MM.1S (cell line): Measurements from ENCODE around the gene TPCN2.

Source experiments
- DNase-seq: peaks from one replicate; pipeline ENCODE4 v3.0.0-alpha.2; 2015
- H2AFZ ChIP-seq: fragments of 300-600 bp; sonication (generic); 2 replicates; pipeline ENCODE4 v1.6.0; 2016; ENCODE audit warnings: antibody characterized with exemption, low read length
- H3F3A ChIP-seq: fragments of 300-600 bp; sonication (generic); 2 replicates; pipeline ENCODE4 v1.6.1; 2016; ENCODE audit warnings: mild to moderate bottlenecking, antibody characterized with exemption, low read length, moderate library complexity, mixed read lengths; ENCODE audit not compliant: insufficient read depth
- H3K27ac ChIP-seq: fragments of 300-600 bp; sonication (generic); 2 replicates; pipeline ENCODE4 v1.5.1; 2016; ENCODE audit warnings: mild to moderate bottlenecking, low read length
- H3K27me3 ChIP-seq: fragments of 300-600 bp; sonication (generic); replicated peaks from 2 replicates; pipeline ENCODE4 v1.6.0; 2016; ENCODE audit warnings: low read length; ENCODE audit not compliant: insufficient read depth
- H3K36me3 ChIP-seq: fragments of 300-600 bp; sonication (generic); replicated peaks from 2 replicates; pipeline ENCODE4 v1.6.1; 2016; ENCODE audit warnings: mild to moderate bottlenecking, low read length, mixed read lengths; ENCODE audit not compliant: insufficient read depth
- H3K4me1 ChIP-seq: fragments of 300-600 bp; sonication (generic); 2 replicates; pipeline ENCODE4 v1.6.1; 2016; ENCODE audit warnings: low read length, mixed read lengths
- H3K4me2 ChIP-seq: fragments of 300-600 bp; sonication (generic); 2 replicates; pipeline ENCODE4 v1.6.0; 2016; ENCODE audit warnings: low read depth, low read length
- H3K4me3 ChIP-seq: fragments of 300-600 bp; sonication (generic); 2 replicates; pipeline ENCODE4 v1.5.1; 2016; ENCODE audit warnings: low read length, mixed read lengths
- H3K79me2 ChIP-seq: fragments of 300-600 bp; sonication (generic); 2 replicates; pipeline ENCODE4 v1.6.1; 2016; ENCODE audit warnings: mixed run types, low read length, mixed read lengths
- H3K9ac ChIP-seq: fragments of 300-600 bp; sonication (generic); 2 replicates; pipeline ENCODE4 v1.6.1; 2016; ENCODE audit warnings: low read length, mixed read lengths
- H3K9me2 ChIP-seq: fragments of 300-600 bp; sonication (generic); replicated peaks from 2 replicates; pipeline ENCODE4 v1.6.1; 2016; ENCODE audit warnings: mild to moderate bottlenecking, low read length, mixed read lengths; ENCODE audit not compliant: insufficient read depth
- H3K9me3 ChIP-seq: fragments of 300-600 bp; sonication (generic); replicated peaks from 2 replicates; pipeline ENCODE4 v1.6.1; 2016; ENCODE audit warnings: mild to moderate bottlenecking, low read length, mixed read lengths; ENCODE audit not compliant: insufficient read depth
- H4K20me1 ChIP-seq: fragments of 300-600 bp; sonication (generic); 2 replicates; pipeline ENCODE4 v1.6.1; 2016; ENCODE audit warnings: mild to moderate bottlenecking, low read length, moderate library complexity, mixed read lengths; ENCODE audit not compliant: insufficient read depth
- EZH2 ChIP-seq: fragments of 300-600 bp; sonication (generic); optimal IDR thresholded peaks from 2 replicates; pipeline ENCODE3; 2017; ENCODE audit warnings: low read depth, mild to moderate bottlenecking, antibody characterized with exemption, low read length, mixed read lengths
- EZH2phosphoT487 ChIP-seq: fragments of 300-600 bp; sonication (generic); IDR thresholded peaks from 2 replicates; pipeline ENCODE4 v1.6.1; 2018; ENCODE audit warnings: antibody characterized with exemption, low read length
- TF ChIP-seq, protein P1 (sequence below): fragments of 300-600 bp; sonication (generic); IDR thresholded peaks from 2 replicates; pipeline ENCODE4 v1.5.1; 2016; ENCODE audit warnings: antibody characterized with exemption, low read length, mixed read lengths

TPCN2 gene

DNA sequence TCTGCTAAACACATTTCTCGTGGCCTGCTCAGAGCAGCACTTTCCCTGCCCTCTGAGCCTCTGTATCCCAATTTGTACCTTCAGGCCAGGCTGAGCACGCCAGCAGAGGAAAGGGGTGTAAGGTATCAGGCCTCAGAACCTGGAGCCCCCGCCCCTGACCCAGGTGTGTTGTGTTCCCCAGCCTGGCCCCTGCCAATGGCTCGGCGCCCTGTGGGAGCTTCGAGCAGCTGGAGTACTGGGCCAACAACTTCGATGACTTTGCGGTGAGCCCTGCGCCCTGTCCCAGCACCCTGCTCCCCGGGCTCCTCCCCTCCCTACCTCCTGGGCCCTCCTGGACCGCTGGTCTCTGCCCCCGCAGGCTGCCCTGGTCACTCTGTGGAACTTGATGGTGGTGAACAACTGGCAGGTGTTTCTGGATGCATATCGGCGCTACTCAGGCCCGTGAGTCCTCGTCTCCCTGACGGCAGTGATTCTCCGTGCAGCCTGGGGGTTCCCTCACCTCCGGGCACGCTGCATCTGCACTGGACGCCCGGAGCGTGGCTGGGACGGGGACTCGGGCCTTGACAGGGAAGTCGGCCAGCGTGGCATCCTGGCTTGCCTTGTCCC lies 36.9 kb downstream of the TPCN2 start:
- no peak overlapping the region for H2AFZ ChIP-seq
- H3K4me2 ChIP-seq, result no peak overlapping the region
- H3K9me3 ChIP-seq, result no peaks in the 10 kb centered on the region
- no peak overlapping the region for H3K4me3 ChIP-seq
- H3K36me3 ChIP-seq, result no peaks in the 10 kb centered on the region
- TF ChIP-seq EZH2 (no peak), EZH2phosphoT487 (no peak)
- TF ChIP-seq, protein P1, sequence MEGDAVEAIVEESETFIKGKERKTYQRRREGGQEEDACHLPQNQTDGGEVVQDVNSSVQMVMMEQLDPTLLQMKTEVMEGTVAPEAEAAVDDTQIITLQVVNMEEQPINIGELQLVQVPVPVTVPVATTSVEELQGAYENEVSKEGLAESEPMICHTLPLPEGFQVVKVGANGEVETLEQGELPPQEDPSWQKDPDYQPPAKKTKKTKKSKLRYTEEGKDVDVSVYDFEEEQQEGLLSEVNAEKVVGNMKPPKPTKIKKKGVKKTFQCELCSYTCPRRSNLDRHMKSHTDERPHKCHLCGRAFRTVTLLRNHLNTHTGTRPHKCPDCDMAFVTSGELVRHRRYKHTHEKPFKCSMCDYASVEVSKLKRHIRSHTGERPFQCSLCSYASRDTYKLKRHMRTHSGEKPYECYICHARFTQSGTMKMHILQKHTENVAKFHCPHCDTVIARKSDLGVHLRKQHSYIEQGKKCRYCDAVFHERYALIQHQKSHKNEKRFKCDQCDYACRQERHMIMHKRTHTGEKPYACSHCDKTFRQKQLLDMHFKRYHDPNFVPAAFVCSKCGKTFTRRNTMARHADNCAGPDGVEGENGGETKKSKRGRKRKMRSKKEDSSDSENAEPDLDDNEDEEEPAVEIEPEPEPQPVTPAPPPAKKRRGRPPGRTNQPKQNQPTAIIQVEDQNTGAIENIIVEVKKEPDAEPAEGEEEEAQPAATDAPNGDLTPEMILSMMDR, result no peak
- no peaks in the 10 kb centered on the region for H4K20me1 ChIP-seq
- DNase-seq, result no peak
- no peak overlapping the region for H3K27ac ChIP-seq
- H3F3A ChIP-seq, result no peaks in the 10 kb centered on the region
- H3K79me2 ChIP-seq, result no peaks in the 10 kb centered on the region
- H3K9ac ChIP-seq, result no peak overlapping the region
- no peaks in the 10 kb centered on the region for H3K27me3 ChIP-seq
- H3K4me1 ChIP-seq, result no peaks in the 10 kb centered on the region
- no peaks in the 10 kb centered on the region for H3K9me2 ChIP-seq

DNA sequence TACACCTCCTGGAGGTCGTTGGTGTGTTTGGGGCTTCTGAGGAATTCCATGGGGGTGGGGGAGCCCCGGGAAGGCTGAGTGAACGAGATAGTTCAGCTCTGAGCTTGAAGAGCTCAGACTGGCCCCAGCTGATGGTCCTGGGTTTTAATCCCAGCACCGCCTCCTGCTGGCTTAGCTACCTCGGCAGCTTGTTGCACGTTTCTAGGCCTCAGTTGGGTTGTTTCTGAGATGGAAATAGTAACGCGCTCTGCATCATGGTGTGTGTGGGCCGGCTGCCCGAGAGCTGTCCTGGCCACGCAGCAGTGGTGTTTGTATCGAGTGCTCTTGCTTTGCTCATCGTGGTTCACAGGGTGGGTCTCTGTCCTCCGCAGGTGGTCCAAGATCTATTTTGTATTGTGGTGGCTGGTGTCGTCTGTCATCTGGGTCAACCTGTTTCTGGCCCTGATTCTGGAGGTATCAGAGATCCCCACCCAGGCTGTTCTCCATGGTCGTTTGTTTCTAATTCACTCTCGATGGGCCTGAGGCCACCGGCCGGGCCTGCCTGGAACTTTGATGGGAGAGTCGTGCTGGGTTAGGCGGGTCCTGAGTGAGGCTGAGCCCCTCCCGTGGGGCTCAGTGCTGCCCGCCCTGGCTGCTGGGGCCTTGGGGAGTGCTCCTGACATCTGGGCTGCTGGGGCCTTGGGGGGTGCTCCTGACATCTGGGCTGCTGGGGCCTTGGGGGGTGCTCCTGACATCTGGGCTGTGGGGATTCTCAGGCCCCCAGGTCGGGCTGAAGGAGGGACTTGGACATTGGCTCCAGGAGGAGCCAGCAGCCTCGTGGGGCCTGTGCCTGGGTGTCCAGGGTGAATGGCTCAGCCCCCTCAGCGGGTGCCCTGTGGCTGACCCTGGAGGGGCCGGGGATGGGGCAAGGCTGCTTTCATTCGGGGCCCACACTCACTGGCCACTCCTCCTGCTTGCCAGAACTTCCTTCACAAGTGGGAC lies 37.7 kb downstream of the TPCN2 start:
- Histone ChIP-seq H4K20me1 (no peaks in the 10 kb centered on the region), H3K9me3 (no peaks in the 10 kb centered on the region), H2AFZ (no peak overlapping the region), H3F3A (no peaks in the 10 kb centered on the region), H3K4me3 (no peak overlapping the region), H3K9ac (no peak overlapping the region), H3K4me1 (no peaks in the 10 kb centered on the region), H3K36me3 (no peaks in the 10 kb centered on the region), H3K9me2 (no peaks in the 10 kb centered on the region), H3K4me2 (no peak overlapping the region), H3K79me2 (no peaks in the 10 kb centered on the region), H3K27ac (no peak overlapping the region), H3K27me3 (no peaks in the 10 kb centered on the region)
- TF ChIP-seq EZH2, result no peak
- TF ChIP-seq, protein P1, result no peak
- no peak for TF ChIP-seq EZH2phosphoT487
- DNase-seq, result no peak

DNA sequence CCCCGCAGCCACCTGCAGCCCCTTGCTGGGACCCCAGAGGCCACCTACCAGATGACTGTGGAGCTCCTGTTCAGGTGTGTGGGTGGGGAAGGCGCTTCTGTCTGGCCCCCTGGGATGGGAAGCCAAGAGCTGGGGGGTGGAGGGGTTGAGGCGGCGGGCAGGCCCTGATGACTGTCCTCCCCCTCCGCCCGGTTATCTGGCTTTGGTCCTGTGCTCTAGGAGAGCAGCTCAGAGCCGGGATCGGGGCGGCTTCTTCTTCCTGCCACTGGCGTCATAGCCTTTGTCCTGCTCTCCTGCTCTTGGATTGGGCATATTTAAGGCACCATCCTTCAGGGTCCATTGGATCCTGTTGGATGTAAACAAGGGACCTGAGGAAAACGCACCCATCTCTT lies 38.4 kb downstream of the TPCN2 start:
- Histone ChIP-seq H3K9me3 (no peaks in the 10 kb centered on the region), H3K4me3 (no peak overlapping the region), H3K79me2 (no peaks in the 10 kb centered on the region), H3K9me2 (no peaks in the 10 kb centered on the region), H3K27ac (no peak overlapping the region), H3K36me3 (no peaks in the 10 kb centered on the region), H3K9ac (no peak overlapping the region), H3K4me1 (no peaks in the 10 kb centered on the region), H2AFZ (no peak overlapping the region), H3K4me2 (no peak overlapping the region), H3K27me3 (no peaks in the 10 kb centered on the region), H4K20me1 (no peaks in the 10 kb centered on the region), H3F3A (no peaks in the 10 kb centered on the region)
- no peak for DNase-seq
- TF ChIP-seq, protein P1, result no peak
